ENCODE data around the gene C2.
"Not testable (repeated sequence)": the region's sequence is repeated elsewhere in the genome, so short reads cannot be mapped to it uniquely, and the experiment has no call there.

The C2 gene

GRCh38 chr6:31927863-31928671, 550 bp downstream of the C2 start:
- no peak for DNase-seq (ENCODE audit: low spot score)

- no peak for DNase-seq (ENCODE audit: low spot score)
These were observed 1.1 kb downstream of the C2 start for GRCh38 chr6:31928672-31928939.

GRCh38 chr6:31930962-31931361, 3.4 kb downstream of the C2 start:
- no peak for DNase-seq (ENCODE audit: low spot score)

- not testable (repeated sequence) for DNase-seq (ENCODE audit: low spot score)
These were observed 4.6 kb downstream of the C2 start for GRCh38 chr6:31932137-31932536.

GRCh38 chr6:31933537-31933936, 6.0 kb downstream of the C2 start:
- no peak for DNase-seq (ENCODE audit: low spot score)

GRCh38 chr6:31935021-31935420, 7.5 kb downstream of the C2 start:
- no peak for DNase-seq (ENCODE audit: low spot score)

GRCh38 chr6:31935823-31936222, 8.3 kb downstream of the C2 start:
- DNase-seq (ENCODE audit: low spot score), result no peak

- peak; percentile 29 for DNase-seq (ENCODE audit: low spot score)
These were observed 12.7 kb downstream of the C2 start for GRCh38 chr6:31940256-31940664.

GRCh38 chr6:31943742-31944141, 16.2 kb downstream of the C2 start:
- DNase-seq (ENCODE audit: low spot score), result no peak

- no peak for DNase-seq (ENCODE audit: low spot score)
These were observed 17.6 kb downstream of the C2 start for GRCh38 chr6:31945154-31945506.

GRCh38 chr6:31945507-31946369, 18.2 kb downstream of the C2 start, which contains the start of gene CFB:
Gene CFB (plus strand): TSS chr6:31946095. CDS start chr6:31946222, 127 bp downstream.
- DNase-seq (ENCODE audit: low spot score), result peak; percentile 93

- no peak for DNase-seq (ENCODE audit: low spot score)
These were observed 18.9 kb downstream of the C2 start for GRCh38 chr6:31946370-31946885.

- no peak for DNase-seq (ENCODE audit: low spot score)
These were observed 19.7 kb downstream of the C2 start for GRCh38 chr6:31947070-31947675.

GRCh38 chr6:31947864-31948263, 20.3 kb downstream of the C2 start:
- DNase-seq (ENCODE audit: low spot score), result no peak

GRCh38 chr6:31948306-31948705, 20.8 kb downstream of the C2 start:
- DNase-seq (ENCODE audit: low spot score), result no peak

GRCh38 chr6:31948753-31949413, 21.4 kb downstream of the C2 start:
- DNase-seq (ENCODE audit: low spot score), result peak; percentile 4

GRCh38 chr6:31949926-31950548, 22.5 kb downstream of the C2 start:
- no peak for DNase-seq (ENCODE audit: low spot score)

- peak; percentile 80 for DNase-seq (ENCODE audit: low spot score)
These were observed 24.8 kb downstream of the C2 start for GRCh38 chr6:31952140-31952805.

GRCh38 chr6:31952890-31953289, 25.4 kb downstream of the C2 start:
- DNase-seq (ENCODE audit: low spot score), result no peak

- DNase-seq (ENCODE audit: low spot score), result no peak
These were observed 27.0 kb downstream of the C2 start for GRCh38 chr6:31954511-31954910.

GRCh38 chr6:31956796-31957195, 29.3 kb downstream of the C2 start:
- DNase-seq (ENCODE audit: low spot score), result no peak

Measured in AG08395 (cell line).